IPS-NIHi7 (cell line): Measurements from ENCODE around the gene PIAS4.

ENCODE experiments used
- DNase-seq: peaks from one replicate; pipeline ENCODE4 v3.0.0; 2012; ENCODE audit warnings: mixed read lengths; ENCODE audit errors: extremely low spot score

The PIAS4 gene

DNA sequence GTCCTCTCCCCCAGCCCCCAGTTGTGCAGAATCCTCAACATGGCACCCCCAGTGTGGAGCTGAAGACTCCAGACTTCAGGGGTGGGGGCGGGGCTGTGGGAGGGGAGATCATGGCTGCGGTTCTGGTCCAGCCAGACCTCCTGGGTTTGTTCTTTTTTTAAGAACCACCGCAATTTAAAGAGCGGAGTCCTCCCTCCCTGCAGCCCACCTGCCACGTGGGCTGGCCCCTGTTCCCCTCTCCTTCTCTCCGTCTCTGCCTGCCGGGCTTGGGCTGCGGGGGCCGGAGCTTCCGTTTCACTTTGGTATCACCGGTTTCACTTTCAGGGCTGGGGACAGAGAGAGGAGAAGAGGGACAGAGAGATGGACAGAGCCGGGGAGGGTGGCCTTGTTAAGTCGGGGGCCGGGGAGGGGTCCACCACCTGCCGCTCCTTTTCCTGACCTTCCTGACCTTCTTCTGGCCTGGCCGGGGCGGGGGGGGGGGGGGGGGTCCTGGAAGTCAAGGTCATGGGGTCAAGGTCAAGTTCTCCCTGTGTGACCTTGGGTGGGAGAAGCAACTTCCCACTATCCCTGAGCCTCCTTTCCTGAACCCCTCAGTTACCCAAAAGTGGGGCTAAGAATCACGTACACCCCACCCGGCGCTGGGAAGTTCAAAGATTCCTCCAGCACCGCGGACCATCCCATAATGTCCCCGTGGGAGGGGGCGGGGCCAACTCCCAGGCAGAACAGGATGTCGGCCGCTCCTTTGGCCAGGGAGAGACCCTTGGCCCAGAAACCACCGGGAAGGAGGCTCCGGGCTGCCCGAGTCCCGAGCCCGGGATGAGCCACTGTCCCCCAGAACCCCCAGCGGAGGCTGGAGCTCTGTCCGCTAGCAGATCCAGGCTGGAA is 70.5 kb downstream of the PIAS4 start:
- DNase-seq: no peak

DNA sequence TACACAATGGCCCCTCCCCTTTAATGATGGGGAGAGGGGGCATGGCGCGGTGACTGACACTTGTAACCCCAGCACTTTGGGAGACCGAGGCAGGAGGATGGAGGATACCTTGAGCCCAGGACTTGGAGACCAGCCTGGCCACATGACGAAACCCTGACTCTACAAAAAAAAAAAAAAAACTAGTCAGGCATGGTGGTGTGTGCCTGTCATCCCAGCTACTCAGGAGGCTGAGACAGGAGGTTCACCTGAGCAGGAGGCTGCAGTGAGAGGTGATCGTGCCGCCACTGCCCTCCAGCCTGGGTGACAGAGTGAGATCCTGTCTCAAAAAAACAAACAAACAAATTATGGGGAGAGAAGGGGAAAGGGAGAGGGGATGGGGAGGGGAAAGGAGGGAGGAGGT is 72.9 kb downstream of the PIAS4 start:
- DNase-seq: no peak

- no peak for DNase-seq
Observed at GRCh38 chr19:4081441-4082129, 74.0 kb downstream of the PIAS4 start.

DNA sequence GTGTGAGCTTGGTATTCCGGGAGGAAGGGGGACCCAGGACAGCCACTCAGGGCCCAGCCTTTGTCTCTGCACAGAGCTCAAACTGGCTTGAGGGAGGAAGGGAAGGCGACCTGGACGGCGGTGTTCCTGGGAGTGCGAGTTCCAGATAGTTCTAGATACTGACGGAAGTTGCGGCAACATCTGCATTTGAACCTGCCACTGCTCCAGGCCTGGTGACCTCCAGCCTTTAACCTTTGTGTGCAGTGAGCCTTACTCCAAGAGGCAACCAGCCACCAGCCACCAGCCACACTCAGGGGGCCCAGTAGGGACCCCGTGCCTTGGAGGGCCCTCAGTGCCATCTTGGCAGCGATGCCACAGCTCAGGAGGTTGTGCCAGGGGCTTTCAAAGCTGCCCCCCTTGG is 74.6 kb downstream of the PIAS4 start:
- DNase-seq: no peak

DNA sequence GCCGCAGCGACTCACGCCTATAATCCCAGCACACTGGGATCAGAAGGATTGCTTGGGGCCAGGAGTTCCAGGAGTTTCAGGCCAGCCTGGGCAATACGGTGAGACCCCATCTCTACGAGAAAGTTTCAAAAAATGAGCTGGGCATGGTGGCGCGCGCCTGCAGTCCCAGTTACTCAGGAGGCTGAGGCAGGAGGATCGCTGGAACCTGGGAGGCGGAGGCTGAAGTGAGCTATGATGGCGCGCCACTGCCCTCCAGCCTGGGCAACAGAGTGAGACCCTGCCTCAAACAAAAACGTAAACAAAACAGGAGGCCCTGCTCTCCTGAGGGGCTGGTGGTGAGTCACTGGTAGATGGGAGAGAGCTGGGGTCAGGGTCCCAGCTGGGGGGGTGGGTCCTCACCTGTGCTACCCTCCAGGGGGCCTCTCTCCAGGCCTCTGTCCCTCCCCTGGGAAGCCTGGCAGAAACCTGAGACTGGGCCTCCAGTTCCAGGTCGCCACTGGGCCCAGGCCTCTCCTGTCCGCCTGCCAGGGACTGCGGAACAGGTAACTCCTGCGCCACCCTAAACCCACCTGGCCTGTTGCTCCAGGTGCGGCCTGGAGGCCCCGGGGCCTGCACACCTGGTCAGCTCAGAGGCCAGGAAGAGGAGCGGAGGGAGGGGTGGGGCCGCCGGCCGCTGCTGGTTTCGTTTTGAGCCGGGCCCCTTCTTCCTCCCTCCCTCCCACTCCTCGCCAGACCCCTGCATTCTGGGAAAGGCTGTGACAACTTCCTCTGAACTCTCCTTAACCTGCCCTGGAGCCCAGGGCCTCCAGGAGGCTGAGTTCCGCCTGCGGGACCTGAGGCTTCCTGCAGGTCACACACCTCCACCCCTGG is 76.4 kb downstream of the PIAS4 start:
- no peak for DNase-seq

- no peak for DNase-seq
Observed at GRCh38 chr19:4084547-4084877, 77.0 kb downstream of the PIAS4 start.

- DNase-seq: no peak
Observed at GRCh38 chr19:4086411-4086867, 78.9 kb downstream of the PIAS4 start.

DNA sequence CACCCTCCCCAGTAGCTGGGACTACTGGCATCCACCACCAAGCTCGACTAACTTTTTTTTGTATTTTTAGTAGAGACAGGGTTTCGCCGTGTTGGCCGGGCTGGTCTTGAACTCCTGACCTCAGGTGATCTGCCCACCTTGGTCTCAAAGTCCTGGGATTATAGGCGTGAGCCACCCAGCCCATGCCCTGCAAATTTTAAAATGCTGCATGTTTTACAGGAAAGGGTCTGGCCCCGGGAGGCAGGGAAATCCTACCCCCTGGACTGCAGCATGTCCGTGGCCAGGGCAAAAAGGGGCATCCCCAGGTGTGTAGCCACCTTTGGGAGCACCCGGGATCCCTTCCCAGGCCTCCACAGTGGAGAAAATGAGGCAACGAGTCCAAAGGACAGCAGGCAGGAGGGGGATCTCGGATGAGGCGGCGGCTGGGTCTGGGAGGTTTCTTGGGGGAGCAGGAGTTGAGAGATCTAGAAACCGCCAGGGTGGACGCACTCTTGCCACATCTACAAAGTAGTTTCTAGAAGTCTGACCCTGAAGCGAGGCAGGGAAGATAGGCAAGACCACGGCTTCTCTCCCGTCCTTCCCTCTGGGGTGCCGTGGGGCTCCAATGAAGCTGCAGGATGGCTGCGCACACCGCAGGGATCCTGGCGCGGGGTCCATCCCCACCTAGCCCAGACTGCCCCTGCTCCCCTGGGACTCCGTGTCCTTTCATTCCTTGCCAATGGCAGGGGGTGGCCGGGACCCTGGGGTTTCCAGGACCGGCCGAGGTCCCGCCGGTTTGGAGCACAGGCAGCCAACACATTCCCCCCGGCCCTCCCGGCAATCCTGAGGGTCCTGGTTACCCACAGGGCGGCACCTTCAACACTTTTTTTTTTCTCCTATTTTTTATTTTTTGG is 80.5 kb downstream of the PIAS4 start:
- no peak for DNase-seq

- no peak for DNase-seq
Observed at GRCh38 chr19:4088975-4089374, 81.4 kb downstream of the PIAS4 start.
